ENCODE data around the gene MBD3. TPM values are rescaled to one million over a fixed set of nuclear protein-coding genes. Genes with fewer than 3 reads are reported as not detected.
"Not testable (repeated sequence)": the region's sequence is repeated elsewhere in the genome, so short reads cannot be mapped to it uniquely, and the experiment has no call there.

Gene MBD3
- polyA plus RNA-seq, 2 donors = 50.0 to 72.8 TPM

DNA sequence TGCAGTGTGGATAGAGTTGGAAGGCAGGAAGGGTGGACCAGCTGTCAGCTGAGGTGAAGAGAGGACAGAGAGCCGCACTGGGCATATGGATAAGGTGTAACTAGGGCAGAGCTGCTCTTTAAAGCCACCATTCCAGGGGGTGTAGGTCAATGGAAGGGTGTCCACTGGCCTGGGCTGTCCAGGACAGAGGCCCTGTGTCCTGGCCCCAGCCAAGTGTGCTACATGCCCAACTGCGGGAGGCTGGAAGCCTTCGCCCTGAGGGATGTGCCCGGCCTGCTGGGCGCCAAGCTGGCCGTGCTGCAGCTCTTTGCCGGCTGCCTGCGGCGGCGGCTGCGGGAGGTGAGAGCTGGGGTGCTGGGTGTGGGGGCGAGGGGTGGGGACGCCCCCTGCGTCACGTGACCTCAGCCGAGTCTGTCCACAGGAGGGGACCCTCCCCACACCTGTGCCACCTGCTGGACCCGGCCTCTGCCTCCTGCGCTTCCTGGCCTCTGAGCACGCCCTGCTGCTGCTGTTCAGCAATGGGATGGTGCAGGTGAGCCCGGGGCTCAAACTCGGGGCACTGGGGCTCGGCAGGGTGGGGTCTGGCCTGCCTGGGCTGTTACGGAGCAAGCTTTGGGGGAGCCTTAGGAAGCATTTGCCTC lies 59.0 kb downstream of the MBD3 start:
- no peak overlapping the region for H3K27ac ChIP-seq (ENCODE audit: low read depth in 2 of 2, low read length in 1 of 2)
- H3K36me3 ChIP-seq (ENCODE audit: control insufficient read depth in 2 of 2, insufficient read depth in 2 of 2, low read length in 1 of 2) = no peaks in the 10 kb centered on the region
- WGBS, 2 donors = 71 to 79% methylated on average over 15 to 23 of the region's 23 CpGs
- no peak overlapping the region for H3K4me3 ChIP-seq (ENCODE audit: low read depth in 1 of 2, low read length in 2 of 2)
- H3K4me1 ChIP-seq (ENCODE audit: control insufficient read depth in 2 of 2, insufficient read depth in 2 of 2, low read length in 1 of 2) = no peaks in the 10 kb centered on the region
- no peaks in the 10 kb centered on the region for H3K9me3 ChIP-seq (ENCODE audit: control insufficient read depth in 2 of 2, insufficient read depth in 1 of 2, low read depth in 1 of 2, low read length in 1 of 2)
- no peaks in the 10 kb centered on the region for H3K27me3 ChIP-seq (ENCODE audit: control insufficient read depth in 1 of 2, insufficient read depth in 2 of 2, low read length in 2 of 2)

GRCh38 chr19:1532003-1532402 lies 60.7 kb downstream of the MBD3 start:
- WGBS, 2 donors = 88 to 91% methylated on average over 9 of the region's 9 CpGs
- H3K9me3 ChIP-seq (ENCODE audit: control insufficient read depth in 2 of 2, insufficient read depth in 1 of 2, low read depth in 1 of 2, low read length in 1 of 2) = peaks cover under 1 to 3% of the 10 kb centered on the region in 2 donors
- H3K36me3 ChIP-seq (ENCODE audit: control insufficient read depth in 2 of 2, insufficient read depth in 2 of 2, low read length in 1 of 2) = no peaks in the 10 kb centered on the region
- no peaks in the 10 kb centered on the region for H3K4me1 ChIP-seq (ENCODE audit: control insufficient read depth in 2 of 2, insufficient read depth in 2 of 2, low read length in 1 of 2)
- H3K27ac ChIP-seq (ENCODE audit: low read depth in 2 of 2, low read length in 1 of 2) = no peak overlapping the region
- no peak overlapping the region for H3K4me3 ChIP-seq (ENCODE audit: low read depth in 1 of 2, low read length in 2 of 2)
- H3K27me3 ChIP-seq (ENCODE audit: control insufficient read depth in 1 of 2, insufficient read depth in 2 of 2, low read length in 2 of 2) = no peaks in the 10 kb centered on the region

- Histone ChIP-seq H3K27me3 (ENCODE audit: control insufficient read depth in 1 of 2, insufficient read depth in 2 of 2, low read length in 2 of 2) (no peaks in the 10 kb centered on the region), H3K4me3 (ENCODE audit: low read depth in 1 of 2, low read length in 2 of 2) (no peak overlapping the region), H3K36me3 (ENCODE audit: control insufficient read depth in 2 of 2, insufficient read depth in 2 of 2, low read length in 1 of 2) (no peaks in the 10 kb centered on the region), H3K9me3 (ENCODE audit: control insufficient read depth in 2 of 2, insufficient read depth in 1 of 2, low read depth in 1 of 2, low read length in 1 of 2) (peaks cover 3% of the 10 kb centered on the region in 2 donors), H3K4me1 (ENCODE audit: control insufficient read depth in 2 of 2, insufficient read depth in 2 of 2, low read length in 1 of 2) (no peaks in the 10 kb centered on the region), H3K27ac (ENCODE audit: low read depth in 2 of 2, low read length in 1 of 2) (no peak overlapping the region)
- WGBS, 2 donors = 82 to 89% methylated on average over 10 to 11 of the region's 11 CpGs
Observed at GRCh38 chr19:1531587-1531986, 61.1 kb downstream of the MBD3 start.

GRCh38 chr19:1530856-1531255 lies 61.8 kb downstream of the MBD3 start:
- H3K4me1 ChIP-seq (ENCODE audit: control insufficient read depth in 2 of 2, insufficient read depth in 2 of 2, low read length in 1 of 2); H3K27me3 ChIP-seq (ENCODE audit: control insufficient read depth in 1 of 2, insufficient read depth in 2 of 2, low read length in 2 of 2); H3K27ac ChIP-seq (ENCODE audit: low read depth in 2 of 2, low read length in 1 of 2): not testable (repeated sequence)

DNA sequence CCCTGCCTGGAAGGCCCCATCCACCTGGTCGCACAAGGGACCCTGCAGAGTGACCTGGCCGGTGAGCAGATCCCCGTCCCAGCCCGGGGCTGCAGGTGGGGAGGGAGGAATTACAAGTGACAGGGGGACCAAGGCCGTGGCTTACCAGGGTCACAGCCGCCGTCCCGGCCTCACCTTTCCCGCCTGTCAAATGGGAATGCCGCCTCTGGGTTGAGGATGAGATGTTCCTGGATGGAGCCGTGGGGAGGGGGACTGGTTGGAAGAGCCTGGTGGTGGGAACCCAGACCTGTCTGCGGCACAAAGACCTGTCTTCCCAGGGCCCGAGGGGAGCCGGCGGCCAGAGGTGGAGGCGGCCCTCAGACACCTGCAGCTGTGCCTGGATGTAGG lies 63.2 kb downstream of the MBD3 start:
- peaks cover 0 to 3% of the 10 kb centered on the region in 2 donors for H3K27me3 ChIP-seq (ENCODE audit: control insufficient read depth in 1 of 2, insufficient read depth in 2 of 2, low read length in 2 of 2)
- H3K36me3 ChIP-seq (ENCODE audit: control insufficient read depth in 2 of 2, insufficient read depth in 2 of 2, low read length in 1 of 2) = no peaks in the 10 kb centered on the region
- H3K9me3 ChIP-seq (ENCODE audit: control insufficient read depth in 2 of 2, insufficient read depth in 1 of 2, low read depth in 1 of 2, low read length in 1 of 2) = peaks cover 3% of the 10 kb centered on the region in 2 donors
- H3K27ac ChIP-seq (ENCODE audit: low read depth in 2 of 2, low read length in 1 of 2) = no peak overlapping the region
- no peak overlapping the region for H3K4me3 ChIP-seq (ENCODE audit: low read depth in 1 of 2, low read length in 2 of 2)
- peaks cover 0 to 1% of the 10 kb centered on the region in 2 donors for H3K4me1 ChIP-seq (ENCODE audit: control insufficient read depth in 2 of 2, insufficient read depth in 2 of 2, low read length in 1 of 2)
- WGBS, 2 donors = 84 to 87% methylated on average over 16 of the region's 16 CpGs

More at GRCh38 chr19:1530856-1531255, 61.8 kb downstream of the MBD3 start:
- H3K4me3 ChIP-seq (ENCODE audit: low read depth in 1 of 2, low read length in 2 of 2); H3K36me3 ChIP-seq (ENCODE audit: control insufficient read depth in 2 of 2, insufficient read depth in 2 of 2, low read length in 1 of 2); H3K9me3 ChIP-seq (ENCODE audit: control insufficient read depth in 2 of 2, insufficient read depth in 1 of 2, low read depth in 1 of 2, low read length in 1 of 2): not testable (repeated sequence)
- 92% methylated on average over 11 of the region's 11 CpGs for WGBS, 2 donors

- Histone ChIP-seq H3K27me3 (ENCODE audit: control insufficient read depth in 1 of 2, insufficient read depth in 2 of 2, low read length in 2 of 2) (peaks cover 0 to 3% of the 10 kb centered on the region in 2 donors), H3K27ac (ENCODE audit: low read depth in 2 of 2, low read length in 1 of 2) (no peak overlapping the region), H3K36me3 (ENCODE audit: control insufficient read depth in 2 of 2, insufficient read depth in 2 of 2, low read length in 1 of 2) (no peaks in the 10 kb centered on the region), H3K4me1 (ENCODE audit: control insufficient read depth in 2 of 2, insufficient read depth in 2 of 2, low read length in 1 of 2) (peaks cover 3 to 4% of the 10 kb centered on the region in 2 donors), H3K9me3 (ENCODE audit: control insufficient read depth in 2 of 2, insufficient read depth in 1 of 2, low read depth in 1 of 2, low read length in 1 of 2) (peaks cover 3% of the 10 kb centered on the region in 2 donors), H3K4me3 (ENCODE audit: low read depth in 1 of 2, low read length in 2 of 2) (no peak overlapping the region)
- WGBS, 2 donors = 70 to 80% methylated on average over 22 to 23 of the region's 23 CpGs
Observed at GRCh38 chr19:1528596-1529429, 63.9 kb downstream of the MBD3 start.

DNA sequence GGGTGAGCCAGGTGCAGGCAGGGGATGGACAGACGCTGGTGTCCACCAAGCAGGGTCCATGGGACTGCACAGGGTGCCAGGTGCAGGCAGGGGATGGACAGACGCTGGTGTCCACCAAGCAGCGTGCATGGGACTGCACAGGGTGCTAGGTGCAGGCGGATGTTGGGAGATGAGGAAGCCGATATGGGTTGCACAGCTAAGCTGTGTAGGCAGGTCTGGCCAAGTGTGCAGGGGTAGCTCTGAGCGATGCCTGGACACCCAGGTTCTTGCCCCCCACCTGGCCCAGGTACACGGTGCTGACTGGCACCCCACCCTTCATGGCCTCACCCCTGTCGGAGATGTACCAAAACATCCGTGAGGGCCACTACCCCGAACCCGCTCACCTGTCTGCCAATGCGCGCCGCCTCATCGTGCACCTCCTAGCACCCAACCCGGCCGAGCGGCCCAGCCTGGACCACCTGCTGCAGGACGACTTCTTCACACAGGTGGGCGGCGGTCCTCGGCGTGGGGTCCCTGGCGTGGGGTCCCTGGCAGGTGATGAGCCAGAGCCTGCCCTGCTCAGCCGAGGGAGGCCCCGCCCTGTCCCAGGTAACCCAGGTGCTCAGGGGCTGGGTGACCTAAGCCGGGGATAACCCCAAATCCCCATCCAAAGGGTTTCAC lies 64.9 kb downstream of the MBD3 start:
- Histone ChIP-seq H3K27me3 (ENCODE audit: control insufficient read depth in 1 of 2, insufficient read depth in 2 of 2, low read length in 2 of 2) (peaks cover 0 to 7% of the 10 kb centered on the region in 2 donors), H3K4me1 (ENCODE audit: control insufficient read depth in 2 of 2, insufficient read depth in 2 of 2, low read length in 1 of 2) (peaks cover 3 to 4% of the 10 kb centered on the region in 2 donors), H3K36me3 (ENCODE audit: control insufficient read depth in 2 of 2, insufficient read depth in 2 of 2, low read length in 1 of 2) (no peaks in the 10 kb centered on the region), H3K27ac (ENCODE audit: low read depth in 2 of 2, low read length in 1 of 2) (no peak overlapping the region), H3K4me3 (ENCODE audit: low read depth in 1 of 2, low read length in 2 of 2) (no peak overlapping the region), H3K9me3 (ENCODE audit: control insufficient read depth in 2 of 2, insufficient read depth in 1 of 2, low read depth in 1 of 2, low read length in 1 of 2) (peaks cover 3% of the 10 kb centered on the region in 2 donors)
- WGBS, 2 donors = 74 to 78% methylated on average over 27 of the region's 27 CpGs

DNA sequence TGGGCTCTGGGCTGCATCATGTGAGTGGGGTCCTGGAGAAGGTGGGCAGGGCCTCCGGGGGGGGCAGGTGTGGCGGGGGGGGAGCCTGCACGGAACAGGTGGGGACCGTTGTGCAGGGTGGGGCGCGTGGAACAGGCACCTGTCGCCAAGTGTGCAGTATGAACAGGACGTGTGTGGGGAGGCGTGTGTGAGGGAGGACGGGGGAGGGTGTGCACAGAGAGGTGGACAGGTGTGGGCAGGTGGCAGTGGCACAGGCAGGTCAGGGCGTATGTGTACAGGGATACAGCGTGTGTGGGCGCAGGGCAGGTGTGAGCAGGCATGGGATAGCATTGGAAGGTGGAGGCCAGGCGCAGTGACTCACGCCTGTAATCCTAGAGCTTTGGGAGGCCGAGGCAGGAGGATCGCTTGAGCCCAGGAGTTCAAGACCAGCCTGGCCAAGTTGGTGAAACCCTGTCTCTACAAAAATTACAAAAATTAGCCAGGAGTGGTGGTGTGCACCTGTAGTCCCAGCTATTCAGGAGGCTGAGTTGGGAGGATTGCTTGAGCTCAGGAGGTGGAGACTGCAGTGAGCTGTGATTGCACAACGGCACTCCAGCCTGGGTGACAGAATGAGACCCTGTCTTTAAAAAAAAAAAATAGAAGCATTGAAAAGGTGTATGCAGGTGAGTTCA lies 65.6 kb downstream of the MBD3 start:
- WGBS, 2 donors = 48 to 58% methylated on average over 18 of the region's 18 CpGs
- Histone ChIP-seq H3K9me3 (ENCODE audit: control insufficient read depth in 2 of 2, insufficient read depth in 1 of 2, low read depth in 1 of 2, low read length in 1 of 2) (peaks cover 3% of the 10 kb centered on the region in 2 donors), H3K27me3 (ENCODE audit: control insufficient read depth in 1 of 2, insufficient read depth in 2 of 2, low read length in 2 of 2) (peaks cover 0 to 7% of the 10 kb centered on the region in 2 donors), H3K27ac (ENCODE audit: low read depth in 2 of 2, low read length in 1 of 2) (no peak overlapping the region), H3K36me3 (ENCODE audit: control insufficient read depth in 2 of 2, insufficient read depth in 2 of 2, low read length in 1 of 2) (no peaks in the 10 kb centered on the region), H3K4me3 (ENCODE audit: low read depth in 1 of 2, low read length in 2 of 2) (no peak overlapping the region), H3K4me1 (ENCODE audit: control insufficient read depth in 2 of 2, insufficient read depth in 2 of 2, low read length in 1 of 2) (peaks cover 3 to 4% of the 10 kb centered on the region in 2 donors)

DNA sequence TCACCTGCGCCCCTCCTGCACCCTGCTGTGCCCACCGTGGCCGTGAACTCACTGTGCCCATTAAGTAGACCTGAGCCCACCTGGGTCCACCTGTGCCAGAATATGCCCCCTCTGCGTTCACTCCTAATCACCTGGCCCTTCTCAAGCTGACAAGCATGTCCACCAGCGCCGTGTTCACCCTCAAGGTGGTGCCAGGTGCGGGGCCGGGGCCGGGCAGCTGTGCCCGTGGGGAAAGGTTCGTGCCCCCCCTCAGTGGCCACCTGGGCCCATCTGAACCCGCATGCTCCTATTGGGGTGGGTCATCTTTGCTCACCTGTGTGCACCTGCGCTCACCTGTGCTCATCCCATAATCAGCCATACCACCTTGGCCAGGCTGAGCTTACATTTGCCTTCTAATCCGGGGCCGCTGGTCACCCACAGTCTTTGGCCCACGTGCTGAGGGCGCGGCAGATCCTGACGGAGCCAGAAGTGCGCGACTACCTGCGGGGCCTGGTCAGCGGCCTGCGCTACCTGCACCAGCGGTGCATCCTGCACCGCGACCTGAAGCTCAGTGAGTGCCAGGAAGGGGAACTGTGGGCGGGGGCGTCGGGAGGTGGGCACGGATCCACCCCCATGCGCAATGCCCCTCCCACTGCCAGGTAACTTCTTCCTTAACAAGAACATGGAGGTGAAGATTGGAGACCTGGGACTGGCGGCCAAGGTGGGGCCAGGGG lies 66.4 kb downstream of the MBD3 start:
- H3K4me1 ChIP-seq (ENCODE audit: control insufficient read depth in 2 of 2, insufficient read depth in 2 of 2, low read length in 1 of 2) = peaks cover 3 to 4% of the 10 kb centered on the region in 2 donors
- no peak overlapping the region for H3K27ac ChIP-seq (ENCODE audit: low read depth in 2 of 2, low read length in 1 of 2)
- no peaks in the 10 kb centered on the region for H3K36me3 ChIP-seq (ENCODE audit: control insufficient read depth in 2 of 2, insufficient read depth in 2 of 2, low read length in 1 of 2)
- WGBS, 2 donors = 74 to 80% methylated on average over 33 of the region's 33 CpGs
- peaks cover 3% of the 10 kb centered on the region in 2 donors for H3K9me3 ChIP-seq (ENCODE audit: control insufficient read depth in 2 of 2, insufficient read depth in 1 of 2, low read depth in 1 of 2, low read length in 1 of 2)
- H3K27me3 ChIP-seq (ENCODE audit: control insufficient read depth in 1 of 2, insufficient read depth in 2 of 2, low read length in 2 of 2) = peaks cover 0 to 7% of the 10 kb centered on the region in 2 donors
- no peak overlapping the region for H3K4me3 ChIP-seq (ENCODE audit: low read depth in 1 of 2, low read length in 2 of 2)

Data from esophagus (tissue), 2 donors.